ENCODE results near the gene NUDT21. TPM values are rescaled to one million over a fixed set of nuclear protein-coding genes. Genes with fewer than 3 reads are reported as not detected.
"Not testable (repeated sequence)": the region's sequence is repeated elsewhere in the genome, so short reads cannot be mapped to it uniquely, and the experiment has no call there.

NUDT21 gene
- polyA plus RNA-seq (2011; rRNA removed) (111 and 124 TPM in 2 replicates), polyA minus RNA-seq (2011; rRNA and poly(A)+ RNA removed) (67.0 and 75.7 TPM in 2 replicates)

DNA sequence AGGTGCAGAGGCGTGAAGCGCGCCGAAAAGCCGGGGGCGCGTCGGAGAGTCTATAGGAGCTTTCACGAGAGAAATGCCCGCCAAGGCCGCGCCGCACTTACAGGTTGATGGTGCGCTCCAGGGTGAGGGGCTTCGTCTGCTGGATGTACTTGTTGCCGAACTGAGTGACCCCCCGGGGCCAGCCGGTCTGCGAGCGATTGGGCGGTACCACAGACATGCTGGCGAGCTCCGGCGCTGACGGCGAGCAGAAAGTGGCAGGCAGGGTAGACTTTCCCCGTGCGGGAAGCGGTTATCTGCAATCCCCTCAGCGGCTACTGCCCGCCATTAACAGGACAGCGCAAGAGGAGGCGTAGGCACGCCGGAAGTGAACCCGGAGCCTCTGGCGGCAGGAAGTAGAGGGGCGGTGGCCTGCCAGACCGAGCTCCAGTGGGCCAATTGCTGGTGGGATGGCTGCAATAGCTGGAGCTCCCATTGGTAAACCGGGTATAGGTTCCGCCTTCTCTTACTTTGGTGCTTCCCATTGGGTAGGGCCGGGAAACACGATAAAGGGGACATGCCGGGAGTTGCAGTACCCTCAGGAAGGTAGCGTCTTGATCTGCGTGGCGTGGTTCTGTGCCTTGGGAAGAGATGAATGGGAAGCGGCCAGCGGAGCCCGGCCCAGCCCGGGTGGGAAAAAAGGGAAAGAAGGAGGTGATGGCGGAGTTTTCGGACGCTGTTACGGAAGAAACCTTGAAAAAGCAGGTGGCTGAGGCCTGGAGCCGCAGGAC, at the start of gene NUDT21, which contains the start of gene OGFOD1:
Gene NUDT21, minus strand, starts transcription at position 347 of the 767 bp plus-strand sequence. Its CDS starts 130 bp downstream, at position 217.
Gene OGFOD1, plus strand, starts transcription at position 569 of the 767 bp plus-strand sequence. Its CDS starts 59 bp downstream, at position 628.
- peak; percentile 93 for DNase-seq (ENCODE audit: low read depth, low spot score)
- TF ChIP-seq, protein P1, sequence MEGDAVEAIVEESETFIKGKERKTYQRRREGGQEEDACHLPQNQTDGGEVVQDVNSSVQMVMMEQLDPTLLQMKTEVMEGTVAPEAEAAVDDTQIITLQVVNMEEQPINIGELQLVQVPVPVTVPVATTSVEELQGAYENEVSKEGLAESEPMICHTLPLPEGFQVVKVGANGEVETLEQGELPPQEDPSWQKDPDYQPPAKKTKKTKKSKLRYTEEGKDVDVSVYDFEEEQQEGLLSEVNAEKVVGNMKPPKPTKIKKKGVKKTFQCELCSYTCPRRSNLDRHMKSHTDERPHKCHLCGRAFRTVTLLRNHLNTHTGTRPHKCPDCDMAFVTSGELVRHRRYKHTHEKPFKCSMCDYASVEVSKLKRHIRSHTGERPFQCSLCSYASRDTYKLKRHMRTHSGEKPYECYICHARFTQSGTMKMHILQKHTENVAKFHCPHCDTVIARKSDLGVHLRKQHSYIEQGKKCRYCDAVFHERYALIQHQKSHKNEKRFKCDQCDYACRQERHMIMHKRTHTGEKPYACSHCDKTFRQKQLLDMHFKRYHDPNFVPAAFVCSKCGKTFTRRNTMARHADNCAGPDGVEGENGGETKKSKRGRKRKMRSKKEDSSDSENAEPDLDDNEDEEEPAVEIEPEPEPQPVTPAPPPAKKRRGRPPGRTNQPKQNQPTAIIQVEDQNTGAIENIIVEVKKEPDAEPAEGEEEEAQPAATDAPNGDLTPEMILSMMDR (IDR thresholded peaks at IDR 0.05; ENCODE audit: low read depth, low read length), result 0 out of 2 replicates have a peak, but pooled peaks have one; percentile 2
- ChIA-PET CTCF (interaction anchor here (1.2 to 1.4 kb wide), 3 partner anchors 95 to 251 kb away, joined by 3 to 6 read pairs (median 5); no protein-coding TSS in a partner anchor), POLR2A (interaction anchor here (1.0 kb wide), 5 partner anchors 9 to 174 kb away, joined by 3 to 6 read pairs (median 4); partner anchors contain the start of gene MT1E)
- Histone ChIP-seq H3K9me3 (ENCODE audit: control insufficient read depth, insufficient read depth, low read length) (no peaks in the 10 kb centered on the region; the same call in 1 of the 2 replicates), H3K27ac (ENCODE audit: low read depth, low read length) (peak within 1 kb of the TSS; percentile 84), H3K27me3 (ENCODE audit: control insufficient read depth, insufficient read depth, low read length) (no peaks in the 10 kb centered on the region), H3K4me3 (ENCODE audit: low read depth, low read length) (peak within 1 kb of the TSS; percentile 87)

DNA sequence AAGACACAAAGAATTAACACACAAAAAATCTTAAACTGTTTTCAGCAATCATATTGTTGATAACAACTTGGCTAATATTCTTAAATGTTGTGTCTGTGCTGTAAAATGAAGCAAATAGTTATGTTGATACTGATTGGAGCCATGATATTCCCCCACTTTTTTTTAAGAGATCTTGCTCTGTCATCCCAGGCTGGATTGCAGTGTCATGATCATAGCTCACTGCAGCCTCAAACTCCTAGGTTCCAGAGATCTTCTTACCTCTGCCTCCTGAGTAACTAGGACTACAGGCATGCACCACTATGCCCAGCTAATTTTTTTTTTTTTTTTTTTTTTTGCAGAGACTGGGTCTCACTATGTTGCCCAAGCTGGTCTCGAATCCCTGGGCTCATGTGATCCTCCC, 42.7 kb upstream of the NUDT21 start:
- POLR2A ChIA-PET, result no interaction called here
- no peaks in the 10 kb centered on the region for H3K9me3 ChIP-seq (ENCODE audit: control insufficient read depth, insufficient read depth, low read length)

DNA sequence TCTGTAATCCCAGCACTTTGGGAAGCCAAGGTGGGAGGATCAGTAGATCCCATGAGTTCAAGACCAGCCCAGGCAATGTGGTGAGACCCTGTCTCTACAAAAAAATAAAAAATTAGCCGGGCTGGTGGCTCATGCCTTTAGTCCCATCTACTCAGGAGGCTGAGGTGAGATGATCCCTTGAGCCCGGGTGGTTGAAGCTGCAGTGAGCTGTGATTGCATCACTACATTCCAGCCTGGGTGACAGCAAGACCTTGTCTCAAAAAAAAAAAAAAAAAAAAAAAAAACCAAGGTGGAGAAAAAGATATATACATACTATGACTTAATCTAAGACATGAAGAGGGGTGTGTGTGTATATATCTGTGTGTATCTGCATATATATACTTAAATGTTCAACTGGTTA, 42.0 kb upstream of the NUDT21 start:
- CTCF ChIA-PET, result no interaction called here
- POLR2A ChIA-PET, result no interaction called here

More for the DNA sequence above, 42.7 kb upstream of the NUDT21 start:
- no peak for DNase-seq (ENCODE audit: low read depth, low spot score)
- H3K4me3 ChIP-seq (ENCODE audit: low read depth, low read length), result no peak overlapping the region
- H3K27ac ChIP-seq (ENCODE audit: low read depth, low read length), result no peak overlapping the region
- CTCF ChIA-PET, result no interaction called here
- no peaks in the 10 kb centered on the region for H3K27me3 ChIP-seq (ENCODE audit: control insufficient read depth, insufficient read depth, low read length)
- TF ChIP-seq, protein P1 (IDR thresholded peaks at IDR 0.05; ENCODE audit: low read depth, low read length), result no peak

DNA sequence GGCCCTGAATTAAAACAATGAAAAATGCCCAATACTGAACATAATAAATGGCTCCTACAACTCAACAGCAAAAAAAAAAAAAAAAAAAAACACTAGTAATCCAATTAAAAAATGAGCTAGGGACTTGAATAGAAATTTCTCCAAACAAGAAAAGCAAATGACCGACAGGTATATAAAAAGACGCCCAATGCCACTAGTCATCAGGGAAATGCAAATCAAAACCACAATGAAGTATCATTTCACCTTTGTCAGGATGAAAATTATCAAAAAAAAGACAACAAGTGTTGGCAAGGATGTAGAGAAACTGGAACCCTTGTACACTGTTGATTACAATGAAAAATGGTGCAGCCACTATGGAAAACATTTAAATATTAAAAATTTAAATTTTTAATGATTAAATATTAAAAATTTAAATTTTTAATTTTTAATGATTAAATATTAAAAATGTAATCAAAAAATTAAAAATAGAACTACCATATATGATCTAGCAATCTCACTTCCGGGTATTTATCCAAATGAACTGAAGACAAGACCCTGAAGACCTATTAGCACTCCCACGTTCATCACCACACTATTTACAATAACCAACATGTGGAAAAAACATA, 40.6 kb upstream of the NUDT21 start:
- H3K9me3 ChIP-seq (ENCODE audit: control insufficient read depth, insufficient read depth, low read length), result no peaks in the 10 kb centered on the region
- no peak for DNase-seq (ENCODE audit: low read depth, low spot score)
- no peak overlapping the region for H3K4me3 ChIP-seq (ENCODE audit: low read depth, low read length)
- TF ChIP-seq, protein P1 (IDR thresholded peaks at IDR 0.05; ENCODE audit: low read depth, low read length), result no peak
- H3K27ac ChIP-seq (ENCODE audit: low read depth, low read length), result no peak overlapping the region
- no peaks in the 10 kb centered on the region for H3K27me3 ChIP-seq (ENCODE audit: control insufficient read depth, insufficient read depth, low read length)
- CTCF ChIA-PET, result interaction anchor here (0.6 to 1.0 kb wide), 3 partner anchors 15 to 210 kb away, joined by 3 to 6 read pairs (median 5); no protein-coding TSS in a partner anchor
- POLR2A ChIA-PET, result interaction anchor here (0.6 kb wide), 2 partner anchors 133 to 288 kb away, joined by 3 to 4 read pairs; no protein-coding TSS in a partner anchor

More for the DNA sequence above, 42.0 kb upstream of the NUDT21 start:
- TF ChIP-seq, protein P1 (IDR thresholded peaks at IDR 0.05; ENCODE audit: low read depth, low read length), result no peak
- no peak for DNase-seq (ENCODE audit: low read depth, low spot score)
- Histone ChIP-seq H3K4me3 (ENCODE audit: low read depth, low read length) (no peak overlapping the region), H3K9me3 (ENCODE audit: control insufficient read depth, insufficient read depth, low read length) (no peaks in the 10 kb centered on the region), H3K27ac (ENCODE audit: low read depth, low read length) (no peak overlapping the region), H3K27me3 (ENCODE audit: control insufficient read depth, insufficient read depth, low read length) (no peaks in the 10 kb centered on the region)

DNA sequence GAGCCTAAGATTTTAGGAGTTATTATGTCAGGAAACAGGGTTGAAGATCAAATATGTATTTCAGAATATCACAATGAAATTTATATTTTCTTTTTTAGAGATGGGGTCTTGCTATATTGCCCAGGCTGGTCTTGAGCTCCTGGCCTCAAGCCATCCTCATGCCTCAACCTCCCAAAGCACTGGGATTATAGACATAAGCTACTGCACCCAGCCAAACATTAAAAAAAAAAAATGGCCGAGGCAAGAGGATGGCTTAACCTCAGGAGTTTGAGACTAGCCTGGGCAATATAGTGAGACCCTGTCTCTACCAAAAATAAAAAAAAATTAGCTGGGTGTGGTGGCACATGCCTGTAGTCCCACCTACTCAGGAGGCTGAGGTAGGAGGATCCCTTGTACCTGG, 37.7 kb upstream of the NUDT21 start:
- POLR2A ChIA-PET, CTCF ChIA-PET: not testable (repeated sequence)

More for the DNA sequence above, 37.7 kb upstream of the NUDT21 start:
- H3K27ac ChIP-seq (ENCODE audit: low read depth, low read length); H3K4me3 ChIP-seq (ENCODE audit: low read depth, low read length); H3K27me3 ChIP-seq (ENCODE audit: control insufficient read depth, insufficient read depth, low read length); DNase-seq (ENCODE audit: low read depth, low spot score); H3K9me3 ChIP-seq (ENCODE audit: control insufficient read depth, insufficient read depth, low read length): not testable (repeated sequence)
